Ectodermal cell (in vitro differentiated cells): ENCODE data around the gene GFM2.
"Not testable (repeated sequence)": the region's sequence is repeated elsewhere in the genome, so short reads cannot be mapped to it uniquely, and the experiment has no call there.

Experiments
- H3K27ac ChIP-seq: 2 replicates; pipeline ENCODE4 v1.7.0; 2013; ENCODE audit warnings: mild to moderate bottlenecking, low read depth, low read length; ENCODE audit not compliant: insufficient read depth, poor library complexity, severe bottlenecking
- H3K27me3 ChIP-seq: 2 replicates; pipeline ENCODE4 v1.7.0; 2013; ENCODE audit warnings: mild to moderate bottlenecking, low read length; ENCODE audit not compliant: insufficient read depth, control insufficient read depth, poor library complexity, severe bottlenecking
- H3K36me3 ChIP-seq: one replicate; pipeline ENCODE4 v1.7.0; 2013; ENCODE audit warnings: low read length; ENCODE audit not compliant: control insufficient read depth, insufficient read depth
- H3K4me1 ChIP-seq: one replicate; pipeline ENCODE4 v1.7.0; 2013; ENCODE audit warnings: low read length; ENCODE audit not compliant: control insufficient read depth, insufficient read depth
- H3K4me3 ChIP-seq: 2 replicates; pipeline ENCODE4 v1.7.0; 2013; ENCODE audit warnings: low read depth, low read length, control low read depth; ENCODE audit not compliant: insufficient read depth
- H3K9me3 ChIP-seq: 2 replicates; pipeline ENCODE4 v1.7.0; 2013; ENCODE audit warnings: mild to moderate bottlenecking, low read length, moderate library complexity; ENCODE audit not compliant: control insufficient read depth
- WGBS, 2 experiments: methylation state at CpG; one replicate each; pipeline ENCODE4 v1.1.7; 2013; ENCODE audit warnings: missing lambda C conversion rate in 2 of 2; 5-methylcytosine and 5-hydroxymethylcytosine counted together

Gene GFM2

GRCh38 chr5:74725331-74725730 is 41.6 kb downstream of the GFM2 start:
- peaks cover 5% of the 10 kb centered on the region for H3K36me3 ChIP-seq
- no peak overlapping the region for H3K27ac ChIP-seq
- no peaks in the 10 kb centered on the region for H3K4me1 ChIP-seq
- no peaks in the 10 kb centered on the region for H3K27me3 ChIP-seq
- H3K9me3 ChIP-seq, result no peaks in the 10 kb centered on the region
- no peak overlapping the region for H3K4me3 ChIP-seq
- WGBS, 2 experiments, result 95 to 97% methylated on average over 1 of the region's 1 CpG

GRCh38 chr5:74722271-74722670 is 44.6 kb downstream of the GFM2 start:
- WGBS, 2 experiments, result 86 to 96% methylated on average over 1 of the region's 1 CpG
- Histone ChIP-seq H3K27me3 (no peaks in the 10 kb centered on the region), H3K4me1 (no peaks in the 10 kb centered on the region), H3K4me3 (no peak overlapping the region), H3K36me3 (peaks cover 5% of the 10 kb centered on the region), H3K27ac (no peak overlapping the region), H3K9me3 (no peaks in the 10 kb centered on the region)

- Histone ChIP-seq H3K36me3 (peaks cover 5% of the 10 kb centered on the region), H3K4me1 (no peaks in the 10 kb centered on the region), H3K4me3 (no peak overlapping the region), H3K9me3 (no peaks in the 10 kb centered on the region), H3K27ac (no peak overlapping the region), H3K27me3 (no peaks in the 10 kb centered on the region)
- 94 to 100% methylated on average over 1 of the region's 1 CpG for WGBS, 2 experiments
Observed at GRCh38 chr5:74717596-74717995, 49.3 kb downstream of the GFM2 start.

GRCh38 chr5:74693191-74693590 is 73.7 kb downstream of the GFM2 start:
- H3K4me1 ChIP-seq, result no peaks in the 10 kb centered on the region
- no peaks in the 10 kb centered on the region for H3K36me3 ChIP-seq
- H3K27ac ChIP-seq, result no peak overlapping the region
- no peak overlapping the region for H3K4me3 ChIP-seq
- H3K9me3 ChIP-seq, result no peaks in the 10 kb centered on the region
- WGBS, 2 experiments, result 91 to 97% methylated on average over 4 of the region's 4 CpGs
- H3K27me3 ChIP-seq, result no peaks in the 10 kb centered on the region

- 93 to 94% methylated on average over 5 of the region's 5 CpGs for WGBS, 2 experiments
- H3K4me1 ChIP-seq, result peaks cover 4% of the 10 kb centered on the region
Observed at GRCh38 chr5:74686962-74687751, 79.8 kb downstream of the GFM2 start.

GRCh38 chr5:74685979-74686631 is 80.8 kb downstream of the GFM2 start:
- H3K27me3 ChIP-seq, result peaks cover 10% of the 10 kb centered on the region
- H3K4me3 ChIP-seq, result peak overlapping the region; percentile 70
- H3K27ac ChIP-seq, result no peak overlapping the region
- H3K4me1 ChIP-seq, result peaks cover 4% of the 10 kb centered on the region
- no peaks in the 10 kb centered on the region for H3K9me3 ChIP-seq
- H3K36me3 ChIP-seq, result no peaks in the 10 kb centered on the region
- 64 to 72% methylated on average over 10 of the region's 10 CpGs for WGBS, 2 experiments

More at GRCh38 chr5:74686962-74687751, 79.8 kb downstream of the GFM2 start:
- Histone ChIP-seq H3K4me3 (no peak overlapping the region), H3K9me3 (no peaks in the 10 kb centered on the region), H3K36me3 (no peaks in the 10 kb centered on the region), H3K27ac (no peak overlapping the region), H3K27me3 (peaks cover 10% of the 10 kb centered on the region)

GRCh38 chr5:74684900-74685851 is 81.7 kb downstream of the GFM2 start, which contains the start of gene HEXB:
Gene HEXB (plus strand): TSS chr5:74685233. CDS start chr5:74685261, 28 bp downstream.
- WGBS, 2 experiments, result 6 to 7% methylated on average over 78 of the region's 78 CpGs
- H3K9me3 ChIP-seq, result no peaks in the 10 kb centered on the region
- peak within 1 kb of the TSS; percentile 70 for H3K4me3 ChIP-seq
- no peak within 1 kb of the TSS for H3K27ac ChIP-seq
- peaks cover 10% of the 10 kb centered on the region for H3K27me3 ChIP-seq
- H3K4me1 ChIP-seq, result peaks cover 4% of the 10 kb centered on the region
- H3K36me3 ChIP-seq, result no peaks in the 10 kb centered on the region

GRCh38 chr5:74679966-74680365 is 87.0 kb downstream of the GFM2 start:
- 77 to 89% methylated on average over 3 to 4 of the region's 4 CpGs for WGBS, 2 experiments

GRCh38 chr5:74679300-74679699 is 87.6 kb downstream of the GFM2 start:
- not testable (repeated sequence) for H3K4me3 ChIP-seq, H3K36me3 ChIP-seq, H3K9me3 ChIP-seq, H3K27ac ChIP-seq, H3K4me1 ChIP-seq, H3K27me3 ChIP-seq
- 89% methylated on average over 3 of the region's 3 CpGs for WGBS, 2 experiments

More at GRCh38 chr5:74679966-74680365, 87.0 kb downstream of the GFM2 start:
- Histone ChIP-seq H3K4me1 (no peaks in the 10 kb centered on the region), H3K9me3 (no peaks in the 10 kb centered on the region), H3K27ac (no peak overlapping the region), H3K4me3 (no peak overlapping the region), H3K36me3 (no peaks in the 10 kb centered on the region), H3K27me3 (no peaks in the 10 kb centered on the region)
